ENCODE results near the gene ZBTB38.

DNA sequence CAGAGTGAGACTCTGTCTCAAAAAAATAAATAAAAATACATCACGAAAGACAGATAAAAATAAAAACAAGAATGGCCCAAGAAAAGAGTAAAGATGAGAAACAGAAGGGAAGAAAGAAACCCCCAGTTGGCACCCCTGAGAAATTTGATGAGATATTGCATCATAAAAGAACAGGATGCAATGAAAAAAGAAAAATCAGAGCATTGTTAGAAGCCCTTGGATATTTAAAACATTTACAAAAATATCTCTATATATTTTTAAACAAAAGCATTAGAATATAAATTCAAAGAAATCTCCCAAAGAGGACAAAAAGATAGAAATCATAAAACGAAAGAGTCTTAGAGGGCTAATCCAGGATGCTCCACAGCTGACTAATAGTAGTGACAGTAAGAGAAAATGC, 18.6 kb upstream of the ZBTB38 start:
- TF ChIP-seq CTCF (IDR thresholded peaks at IDR 0.05; ENCODE audit: borderline replicate concordance, extremely low read depth, low read length, poor library complexity, severe bottlenecking) (no peak), EZH2 (IDR thresholded peaks at IDR 0.05; ENCODE audit: borderline replicate concordance, low read depth, low read length, severe bottlenecking) (no peak)
